ENCODE results near the gene ANXA4.
"Not testable (repeated sequence)": the region's sequence is repeated elsewhere in the genome, so short reads cannot be mapped to it uniquely, and the experiment has no call there.

The ANXA4 gene

GRCh38 chr2:69753659-69754363 is 11.9 kb downstream of the ANXA4 start:
- DNase-seq (ENCODE audit: low read depth in 3 of 3), result no peak

GRCh38 chr2:69754633-69755032 is 12.7 kb downstream of the ANXA4 start:
- DNase-seq (ENCODE audit: low read depth in 3 of 3), result no peak

- no peak for DNase-seq (ENCODE audit: low read depth in 3 of 3)
Observed at GRCh38 chr2:69755862-69756467, 14.0 kb downstream of the ANXA4 start.

GRCh38 chr2:69762025-69762424 is 20.1 kb downstream of the ANXA4 start:
- DNase-seq (ENCODE audit: low read depth in 3 of 3), result no peak

- DNase-seq (ENCODE audit: low read depth in 3 of 3), result no peak
Observed at GRCh38 chr2:69762513-69763494, 20.9 kb downstream of the ANXA4 start.

GRCh38 chr2:69763831-69764230 is 21.9 kb downstream of the ANXA4 start:
- not testable (repeated sequence) for DNase-seq (ENCODE audit: low read depth in 3 of 3)

GRCh38 chr2:69764286-69765095 is 22.6 kb downstream of the ANXA4 start:
- no peak for DNase-seq (ENCODE audit: low read depth in 3 of 3)

GRCh38 chr2:69765096-69765380 is 23.1 kb downstream of the ANXA4 start:
- DNase-seq (ENCODE audit: low read depth in 3 of 3), result no peak

GRCh38 chr2:69766014-69766413 is 24.1 kb downstream of the ANXA4 start:
- no peak for DNase-seq (ENCODE audit: low read depth in 3 of 3)

- DNase-seq (ENCODE audit: low read depth in 3 of 3), result no peak
Observed at GRCh38 chr2:69767034-69767433, 25.1 kb downstream of the ANXA4 start.

GRCh38 chr2:69768235-69768634 is 26.3 kb downstream of the ANXA4 start:
- no peak for DNase-seq (ENCODE audit: low read depth in 3 of 3)

- no peak for DNase-seq (ENCODE audit: low read depth in 3 of 3)
Observed at GRCh38 chr2:69768789-69769188, 26.9 kb downstream of the ANXA4 start.

GRCh38 chr2:69769272-69769671 is 27.3 kb downstream of the ANXA4 start:
- no peak for DNase-seq (ENCODE audit: low read depth in 3 of 3)

GRCh38 chr2:69770193-69770702 is 28.3 kb downstream of the ANXA4 start:
- no peak for DNase-seq (ENCODE audit: low read depth in 3 of 3)

GRCh38 chr2:69770747-69771146 is 28.8 kb downstream of the ANXA4 start:
- DNase-seq (ENCODE audit: low read depth in 3 of 3), result no peak

- no peak for DNase-seq (ENCODE audit: low read depth in 3 of 3)
Observed at GRCh38 chr2:69771461-69771860, 29.5 kb downstream of the ANXA4 start.

- DNase-seq (ENCODE audit: low read depth in 3 of 3), result no peak
Observed at GRCh38 chr2:69773206-69773605, 31.3 kb downstream of the ANXA4 start.

GRCh38 chr2:69774258-69774983 is 32.5 kb downstream of the ANXA4 start:
- DNase-seq (ENCODE audit: low read depth in 3 of 3), result not testable (repeated sequence)

- DNase-seq (ENCODE audit: low read depth in 3 of 3), result no peak
Observed at GRCh38 chr2:69774984-69775982, 33.3 kb downstream of the ANXA4 start.

All from stimulated activated CD4-positive, alpha-beta T cell treated with anti-CD3 and anti-CD28 coated beads, TNF-alpha, amount 100 ng/mL, for 4 hours (primary cell).